HG02884 (cell line): ENCODE measurements around the gene NOS1.

Experiments
- ATAC-seq: cut with Tn5 transposase; IDR thresholded peaks from one replicate; pipeline ENCODE4 v1.9.1; 2021; ENCODE audit warnings: mild to moderate bottlenecking, moderate library complexity; ENCODE audit not compliant: unreplicated experiment

Gene NOS1

DNA sequence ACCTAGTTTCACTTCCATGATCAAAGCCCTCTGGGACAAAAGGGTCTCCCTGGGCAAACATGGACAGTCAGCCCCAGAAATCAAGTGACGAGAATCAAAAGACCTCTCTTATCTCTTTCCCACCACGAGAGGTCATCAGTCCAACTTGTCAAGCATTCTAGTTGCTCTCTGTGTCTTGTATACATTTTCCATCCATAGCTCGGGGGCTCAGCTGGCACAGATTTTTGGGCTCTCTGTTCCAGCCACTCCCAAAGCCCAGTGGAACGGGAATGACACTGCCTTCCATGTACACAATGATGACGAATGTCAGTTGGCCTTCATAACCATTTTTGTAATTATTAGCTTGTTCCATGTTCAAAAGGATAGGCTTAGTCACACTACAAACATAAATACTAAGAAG, 29.7 kb downstream of the NOS1 start:
- ATAC-seq: no peak

- no peak for ATAC-seq
These were observed 30.8 kb downstream of the NOS1 start for GRCh38 chr12:117330441-117331113.

DNA sequence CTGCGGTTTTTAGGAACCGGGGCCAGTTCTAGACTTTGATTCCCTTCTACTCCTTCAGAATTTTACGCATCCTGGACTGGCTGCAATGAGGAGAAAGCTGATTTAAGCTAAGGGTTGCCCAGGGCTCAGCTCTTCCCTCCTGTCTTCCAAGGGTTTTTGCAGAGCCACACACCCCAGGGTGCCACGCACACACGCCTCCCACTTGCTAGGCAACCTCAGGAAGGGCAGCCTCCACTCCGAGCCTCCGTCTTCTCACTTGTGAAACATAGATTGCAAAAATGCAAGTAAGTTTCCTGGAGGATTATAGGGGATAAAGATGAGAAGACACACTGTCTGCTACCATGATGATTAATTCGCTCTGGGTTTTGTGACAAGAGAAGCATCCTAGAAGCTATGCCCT, 31.7 kb downstream of the NOS1 start:
- ATAC-seq: no peak

- no peak for ATAC-seq
These were observed 32.8 kb downstream of the NOS1 start for GRCh38 chr12:117328556-117329100.

- ATAC-seq: no peak
These were observed 39.0 kb downstream of the NOS1 start for GRCh38 chr12:117322428-117322827.

DNA sequence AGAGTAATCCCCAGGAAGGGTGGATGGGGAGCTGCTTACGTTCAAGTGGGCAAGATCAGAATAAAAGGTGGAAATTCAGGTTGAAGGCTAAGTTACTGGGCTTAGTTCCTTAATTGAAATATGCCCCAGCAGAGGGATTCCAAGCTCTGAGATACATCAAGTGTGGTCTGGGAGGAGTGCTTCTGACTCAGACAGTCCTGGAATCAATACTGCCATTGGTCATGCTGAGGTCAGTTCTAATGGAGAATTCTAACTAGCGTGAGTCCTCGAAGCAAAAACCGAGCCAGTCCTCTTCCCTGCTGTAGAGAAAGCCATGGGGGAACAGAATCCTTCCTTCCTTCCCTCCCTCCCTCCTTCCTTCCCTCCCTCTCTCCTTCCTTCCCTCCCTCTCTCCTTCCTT, 39.9 kb downstream of the NOS1 start:
- ATAC-seq: no peak

- ATAC-seq: no peak
These were observed 42.8 kb downstream of the NOS1 start for GRCh38 chr12:117318591-117318990.

GRCh38 chr12:117316336-117316735, 45.1 kb downstream of the NOS1 start:
- no peak for ATAC-seq

- no peak for ATAC-seq
These were observed 47.5 kb downstream of the NOS1 start for GRCh38 chr12:117313926-117314325.

- no peak for ATAC-seq
These were observed 48.7 kb downstream of the NOS1 start for GRCh38 chr12:117312770-117313169.

GRCh38 chr12:117309276-117309925, 52.0 kb downstream of the NOS1 start:
- no peak for ATAC-seq

DNA sequence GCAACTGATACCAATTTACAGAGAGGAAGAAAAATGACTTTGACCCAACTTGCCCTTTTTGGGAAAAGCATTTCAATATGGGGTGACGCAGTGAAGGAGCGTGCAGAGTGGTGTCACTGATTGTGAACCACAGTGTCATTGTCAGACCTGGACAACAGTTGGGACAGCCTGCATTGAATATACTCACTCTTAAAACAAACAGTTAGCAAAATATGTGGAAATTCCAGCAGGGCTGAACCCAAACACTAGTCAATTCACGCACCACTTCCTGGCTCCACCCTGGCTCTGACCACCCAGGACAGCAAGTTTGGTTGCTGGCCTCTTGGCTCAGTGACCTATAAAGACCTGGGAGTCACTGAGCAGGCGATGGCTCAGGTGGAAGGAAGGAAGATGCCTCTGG, 61.3 kb downstream of the NOS1 start:
- no peak for ATAC-seq

- ATAC-seq: no peak
These were observed 62.7 kb downstream of the NOS1 start for GRCh38 chr12:117298648-117299225.

- no peak for ATAC-seq
These were observed 63.2 kb downstream of the NOS1 start for GRCh38 chr12:117298191-117298590.

GRCh38 chr12:117294189-117294603, 67.2 kb downstream of the NOS1 start:
- no peak for ATAC-seq

DNA sequence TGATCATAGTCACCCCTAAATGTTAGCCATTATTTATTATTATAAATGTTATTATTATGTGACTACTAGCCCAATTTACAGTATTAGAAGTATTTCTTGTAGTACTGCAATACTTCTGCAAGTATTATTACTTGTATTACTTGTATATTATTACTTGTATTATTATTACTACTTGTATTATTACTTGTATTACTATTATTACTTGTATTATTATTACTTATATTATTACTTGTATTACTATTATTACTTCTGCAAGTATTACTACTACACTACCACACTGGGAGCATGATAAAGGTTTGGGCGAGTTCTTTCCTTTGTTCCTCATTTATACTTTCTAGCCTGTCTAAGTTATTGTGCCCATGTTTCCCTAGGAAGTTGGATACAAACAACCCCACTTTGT, 67.9 kb downstream of the NOS1 start:
- no peak for ATAC-seq

DNA sequence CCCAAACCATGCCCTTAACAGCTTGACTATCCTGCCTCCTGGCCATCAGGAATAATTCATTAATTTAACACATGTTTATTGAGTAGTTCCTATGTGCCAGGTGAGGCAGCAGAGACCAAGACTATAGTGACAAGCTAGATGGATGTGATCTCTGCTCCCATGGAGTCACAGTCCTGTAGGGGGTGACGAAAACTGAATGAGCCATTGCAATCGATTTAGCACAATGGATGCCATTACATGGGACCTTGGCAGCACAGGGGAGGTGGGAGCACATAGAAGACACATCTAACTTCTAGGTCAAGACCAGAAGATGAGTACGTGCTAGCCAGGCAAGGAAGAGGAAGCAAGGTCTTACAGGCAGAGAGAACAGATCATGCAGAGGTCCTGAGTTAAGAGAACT, 68.7 kb downstream of the NOS1 start:
- ATAC-seq: no peak

- no peak for ATAC-seq
These were observed 77.3 kb downstream of the NOS1 start for GRCh38 chr12:117284140-117284539.

DNA sequence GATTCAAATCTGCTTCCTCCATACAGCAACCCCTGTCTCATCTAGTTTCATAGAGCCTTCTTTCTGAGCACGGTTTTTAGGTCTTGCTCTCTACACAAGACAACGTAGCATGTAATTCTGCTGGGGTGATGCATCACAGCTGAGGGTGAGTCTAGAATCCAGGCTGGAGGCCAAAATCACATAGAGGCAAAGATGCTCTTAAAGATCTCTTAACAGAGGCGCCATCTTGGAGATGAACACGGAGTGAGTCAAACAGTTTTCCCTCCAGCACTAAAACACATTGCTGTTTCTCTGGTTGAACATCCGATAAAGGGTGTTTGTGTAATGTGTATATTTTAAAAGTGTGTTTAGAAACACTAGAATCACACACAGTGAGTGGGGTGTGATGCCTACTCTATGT, 78.9 kb downstream of the NOS1 start:
- no peak for ATAC-seq

DNA sequence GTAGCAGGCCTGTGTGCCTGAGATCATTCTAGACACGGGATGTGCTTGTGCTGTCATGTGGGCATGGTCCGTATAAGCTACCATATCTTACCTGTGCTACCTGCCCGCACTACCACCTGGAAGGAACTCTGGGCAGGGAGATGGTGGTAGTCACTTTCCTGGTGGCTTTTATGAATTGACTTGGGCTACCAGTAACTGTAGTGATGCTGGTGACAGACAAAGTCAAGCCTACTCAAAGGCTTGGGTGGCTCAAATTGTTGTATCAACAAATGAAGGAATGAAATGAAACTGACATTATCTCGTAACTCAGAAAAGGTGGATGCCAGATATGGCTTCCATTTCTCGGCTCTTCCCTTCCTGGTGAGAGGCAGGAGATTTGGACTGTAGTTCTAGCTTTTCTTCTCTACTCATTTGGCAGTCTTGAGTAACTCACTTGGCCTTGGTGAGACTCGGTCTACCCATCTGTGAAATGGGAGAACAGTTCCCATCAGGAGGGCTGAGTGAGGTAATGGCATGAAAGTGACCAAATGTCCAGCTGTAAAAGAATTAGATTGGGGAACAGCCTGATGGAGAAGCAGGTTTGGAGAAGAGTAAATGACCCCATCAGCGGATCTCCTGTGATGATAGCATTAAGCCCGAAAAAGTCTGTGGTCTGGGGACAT, 81.3 kb downstream of the NOS1 start:
- ATAC-seq: no peak

DNA sequence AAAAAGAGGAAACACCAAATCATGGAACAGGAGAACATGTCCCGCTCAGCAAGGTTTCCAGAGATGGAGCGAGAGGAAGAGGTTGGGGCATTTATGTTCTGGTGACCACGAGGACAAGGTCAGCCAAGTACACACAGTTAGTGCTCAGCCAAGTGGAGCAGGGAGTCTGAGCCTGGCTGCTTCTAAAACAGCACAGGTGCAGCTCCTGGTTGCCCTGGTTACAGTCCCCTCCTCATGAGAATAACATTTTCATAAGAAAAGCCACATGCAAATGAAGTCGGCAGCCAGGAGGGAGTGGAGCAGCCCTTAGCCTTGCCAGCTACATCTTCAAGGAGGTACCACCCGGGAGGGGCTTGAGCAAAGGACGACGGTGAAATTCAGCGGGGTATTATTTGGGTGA, 81.8 kb downstream of the NOS1 start:
- ATAC-seq: no peak

DNA sequence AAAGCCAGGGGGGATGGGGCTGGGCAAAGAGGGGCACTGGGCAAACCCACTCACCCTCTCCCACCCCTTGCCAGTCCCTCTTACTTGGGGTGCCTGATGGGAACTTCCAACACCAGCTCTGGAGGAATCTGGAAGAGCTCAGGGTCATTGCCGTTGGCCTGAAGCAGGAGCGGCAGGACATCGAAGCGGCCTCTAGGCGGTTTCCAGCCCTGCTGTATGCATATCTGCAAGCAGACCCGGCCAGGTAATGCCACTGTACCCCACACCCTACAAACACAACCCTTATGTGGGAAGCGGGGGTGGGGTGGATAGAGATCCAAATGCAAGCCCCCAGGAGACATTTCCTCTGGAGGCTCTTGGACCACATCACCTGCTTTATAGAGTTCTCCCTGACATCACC, 83.6 kb downstream of the NOS1 start:
- no peak for ATAC-seq
